ENCODE results near the gene KIF25. TPM values are rescaled to one million over a fixed set of nuclear protein-coding genes. Genes with fewer than 3 reads are reported as not detected.

The KIF25 gene
- total and polyA plus RNA-seq, 8 donors, result 0.23 to 0.35 (median 0.26) TPM; not detected in 4

GRCh38 chr6:168055696-168056489, 58.4 kb downstream of the KIF25 start:
- WGBS, 2 donors, result 84 to 90% methylated on average over 22 of the region's 22 CpGs
- TF ChIP-seq CTCF (IDR thresholded peaks at IDR 0.05), result no peak
- intact Hi-C loops (cut with DNase I), result no loop called here

GRCh38 chr6:168056892-168057527, 59.5 kb downstream of the KIF25 start:
- no peak for ATAC-seq
- Histone ChIP-seq H3K36me3 (no peaks in the 10 kb centered on the region), H3K4me3 (no peak overlapping the region), H3K27ac (no peak overlapping the region), H3K9me3 (no peaks in the 10 kb centered on the region), H3K27me3 (no peaks in the 10 kb centered on the region), H3K4me1 (no peaks in the 10 kb centered on the region)
- WGBS, 2 donors, result 88 to 91% methylated on average over 24 of the region's 24 CpGs
- intact Hi-C loops (cut with DNase I), result no loop called here
- peak in 1 of 6 donors; percentile 63 for DNase-seq
- FAIRE-seq, result no peak
- no peak for TF ChIP-seq CTCF (IDR thresholded peaks at IDR 0.05)

More at GRCh38 chr6:168055696-168056489, 58.4 kb downstream of the KIF25 start:
- no peaks in the 10 kb centered on the region for H3K9me3 ChIP-seq
- H3K27ac ChIP-seq, result no peak overlapping the region
- H3K27me3 ChIP-seq, result no peaks in the 10 kb centered on the region
- ATAC-seq, result no peak
- H3K36me3 ChIP-seq, result no peaks in the 10 kb centered on the region
- no peak for FAIRE-seq
- DNase-seq, result no peak
- H3K4me1 ChIP-seq, result no peaks in the 10 kb centered on the region
- H3K4me3 ChIP-seq, result no peak overlapping the region

GRCh38 chr6:168057836-168058235, 60.4 kb downstream of the KIF25 start:
- H3K9me3 ChIP-seq, result no peaks in the 10 kb centered on the region
- WGBS, 2 donors, result 88 to 89% methylated on average over 14 of the region's 14 CpGs
- peak in 2 of 6 donors; percentile 15 to 52 for DNase-seq
- H3K4me3 ChIP-seq, result no peak overlapping the region
- no peaks in the 10 kb centered on the region for H3K36me3 ChIP-seq
- H3K4me1 ChIP-seq, result no peaks in the 10 kb centered on the region
- no peak for FAIRE-seq
- intact Hi-C loops (cut with DNase I), result no loop called here
- H3K27ac ChIP-seq, result no peak overlapping the region
- no peaks in the 10 kb centered on the region for H3K27me3 ChIP-seq
- ATAC-seq, result no peak
- TF ChIP-seq CTCF (IDR thresholded peaks at IDR 0.05), result no peak

- no peaks in the 10 kb centered on the region for H3K4me1 ChIP-seq
- ATAC-seq (no peak), DNase-seq (peak in 1 of 6 donors; percentile 61), FAIRE-seq (no peak)
- no peaks in the 10 kb centered on the region for H3K36me3 ChIP-seq
- H3K9me3 ChIP-seq, result no peaks in the 10 kb centered on the region
- 86 to 92% methylated on average over 27 to 30 of the region's 30 CpGs for WGBS, 2 donors
- no peaks in the 10 kb centered on the region for H3K27me3 ChIP-seq
- no peak overlapping the region for H3K4me3 ChIP-seq
- TF ChIP-seq CTCF (IDR thresholded peaks at IDR 0.05), result no peak
- intact Hi-C loops (cut with DNase I), result no loop called here
- no peak overlapping the region for H3K27ac ChIP-seq
These were observed 61.5 kb downstream of the KIF25 start for GRCh38 chr6:168058691-168059551.

Measured in pancreas (tissue), 10 donors.